Peyer's patch (tissue), 4 donors: ENCODE results near the gene GPR158. TPM values are rescaled to one million over a fixed set of nuclear protein-coding genes. Genes with fewer than 3 reads are reported as not detected.

Source experiments
- DNase-seq, 3 donors: peaks; one replicate each; pipeline ENCODE4 v3.0.0-alpha.2; 2017 to 2019
- H3K27ac ChIP-seq, 4 donors: fragments of 200-600 bp; sonication (generic); one replicate each; pipeline ENCODE4 v1.5.1; 2016 to 2019
- H3K27me3 ChIP-seq, 2 donors: fragments of 200-600 bp; sonication (generic); one replicate each; pipeline ENCODE4 v1.5.1; 2019
- H3K36me3 ChIP-seq, 3 donors: fragments of 200-600 bp; sonication (generic); one replicate each; pipeline ENCODE4 v1.5.1; 2016 to 2019
- H3K4me1 ChIP-seq, 4 donors: fragments of 200-600 bp; sonication (generic); one replicate each; pipeline ENCODE4 v1.5.1; 2016 to 2019
- H3K4me3 ChIP-seq, 4 donors: fragments of 200-600 bp; sonication (generic); 1 replicate in 3 of 4; 2 replicates in 1 of 4; pipeline ENCODE4 v1.5.1; 2016 to 2019; ENCODE audit warnings: mild to moderate bottlenecking in 1 of 4
- H3K9me3 ChIP-seq, 4 donors: fragments of 200-600 bp; sonication (generic); one replicate each; pipeline ENCODE4 v1.5.1; 2016 to 2019; ENCODE audit warnings: mild to moderate bottlenecking in 1 of 4
- CTCF ChIP-seq, 6 experiments: fragments of 450-650 bp in 4 of 6; fragments of 200-600 bp in 2 of 6; sonication (generic) in 1 of 6; IDR thresholded peaks; one replicate each; pipeline ENCODE4 v1.5.1; 2017 to 2019; ENCODE audit warnings: antibody characterized with exemption in 6 of 6, mild to moderate bottlenecking in 3 of 6, moderate library complexity in 1 of 6
- POLR2A ChIP-seq, 2 donors: fragments of 450-650 bp; IDR thresholded peaks; one replicate each; pipeline ENCODE4 v1.5.1; 2017; ENCODE audit warnings: antibody characterized with exemption in 2 of 2, mild to moderate bottlenecking in 2 of 2, moderate library complexity in 2 of 2
- total RNA-seq, 4 donors: library from RNA; depleted of rRNA; stranded (reverse); fragments of >200 nt; gene quantifications; one replicate each; pipeline ENCODE4 v1.1.0, GENCODE V29; 2016

GPR158 gene
- total RNA-seq, 4 donors from 2014 or later, result under 0.01 to 0.28 (median 0.27) TPM; not detected in 1

GRCh38 chr10:25425776-25426175, 251.0 kb downstream of the GPR158 start:
- Histone ChIP-seq H3K9me3 (no peaks in the 10 kb centered on the region), H3K27me3 (no peaks in the 10 kb centered on the region), H3K27ac (no peak overlapping the region), H3K4me1 (no peaks in the 10 kb centered on the region), H3K36me3 (no peaks in the 10 kb centered on the region), H3K4me3 (no peak overlapping the region)
- no peak for DNase-seq
- TF ChIP-seq CTCF (IDR thresholded peaks at IDR 0.05) (no peak), POLR2A (IDR thresholded peaks at IDR 0.05) (no peak)

- Histone ChIP-seq H3K4me3 (no peak overlapping the region), H3K27ac (no peak overlapping the region), H3K9me3 (no peaks in the 10 kb centered on the region), H3K4me1 (no peaks in the 10 kb centered on the region), H3K36me3 (no peaks in the 10 kb centered on the region), H3K27me3 (no peaks in the 10 kb centered on the region)
- DNase-seq, result no peak
- TF ChIP-seq CTCF (IDR thresholded peaks at IDR 0.05) (no peak), POLR2A (IDR thresholded peaks at IDR 0.05) (no peak)
Observed at GRCh38 chr10:25436431-25436830, 261.6 kb downstream of the GPR158 start.

- TF ChIP-seq POLR2A (IDR thresholded peaks at IDR 0.05), result no peak
- TF ChIP-seq CTCF (IDR thresholded peaks at IDR 0.05), result no peak
- H3K9me3 ChIP-seq, result no peaks in the 10 kb centered on the region
- no peaks in the 10 kb centered on the region for H3K27me3 ChIP-seq
- H3K4me1 ChIP-seq, result no peaks in the 10 kb centered on the region
- no peaks in the 10 kb centered on the region for H3K36me3 ChIP-seq
- no peak overlapping the region for H3K27ac ChIP-seq
- DNase-seq, result no peak
- H3K4me3 ChIP-seq, result no peak overlapping the region
Observed at GRCh38 chr10:25441270-25441669, 266.5 kb downstream of the GPR158 start.

GRCh38 chr10:25444266-25444665, 269.5 kb downstream of the GPR158 start:
- no peak overlapping the region for H3K27ac ChIP-seq
- H3K9me3 ChIP-seq, result peaks cover 0 to 2% (median 0%) of the 10 kb centered on the region in 4 donors
- no peaks in the 10 kb centered on the region for H3K36me3 ChIP-seq
- TF ChIP-seq CTCF (IDR thresholded peaks at IDR 0.05) (no peak), POLR2A (IDR thresholded peaks at IDR 0.05) (no peak)
- no peaks in the 10 kb centered on the region for H3K27me3 ChIP-seq
- no peak overlapping the region for H3K4me3 ChIP-seq
- no peak for DNase-seq
- no peaks in the 10 kb centered on the region for H3K4me1 ChIP-seq

- DNase-seq, result no peak
- Histone ChIP-seq H3K27me3 (no peaks in the 10 kb centered on the region), H3K36me3 (no peaks in the 10 kb centered on the region), H3K9me3 (peaks cover 0 to 3% (median 0%) of the 10 kb centered on the region in 4 donors), H3K27ac (no peak overlapping the region), H3K4me1 (no peaks in the 10 kb centered on the region), H3K4me3 (no peak overlapping the region)
- TF ChIP-seq POLR2A (IDR thresholded peaks at IDR 0.05) (no peak), CTCF (IDR thresholded peaks at IDR 0.05) (no peak)
Observed at GRCh38 chr10:25451401-25451800, 276.6 kb downstream of the GPR158 start.

- Histone ChIP-seq H3K4me1 (no peaks in the 10 kb centered on the region), H3K36me3 (no peaks in the 10 kb centered on the region), H3K4me3 (no peak overlapping the region), H3K27ac (no peak overlapping the region), H3K27me3 (no peaks in the 10 kb centered on the region), H3K9me3 (peaks cover 0 to 3% (median 0%) of the 10 kb centered on the region in 4 donors)
- DNase-seq, result no peak
- TF ChIP-seq POLR2A (IDR thresholded peaks at IDR 0.05) (no peak), CTCF (IDR thresholded peaks at IDR 0.05) (no peak)
Observed at GRCh38 chr10:25453619-25454018, 278.8 kb downstream of the GPR158 start.
